ENCODE results near the gene FUOM.

FUOM gene

GRCh38 chr10:133349577-133350011 is 8.2 kb downstream of the FUOM start:
- no peak for DNase-seq

- no peak for DNase-seq
Measured at GRCh38 chr10:133349160-133349568, 8.7 kb downstream of the FUOM start.

GRCh38 chr10:133347710-133348517 is 9.9 kb downstream of the FUOM start:
- no peak for DNase-seq

- DNase-seq, result no peak
Measured at GRCh38 chr10:133346413-133346812, 11.4 kb downstream of the FUOM start.

GRCh38 chr10:133344236-133344635 is 13.6 kb downstream of the FUOM start:
- DNase-seq, result no peak

GRCh38 chr10:133343558-133343957 is 14.3 kb downstream of the FUOM start:
- DNase-seq, result no peak

GRCh38 chr10:133342942-133343341 is 14.9 kb downstream of the FUOM start:
- no peak for DNase-seq

GRCh38 chr10:133341983-133342382 is 15.8 kb downstream of the FUOM start:
- no peak for DNase-seq

GRCh38 chr10:133339708-133340380 is 18.0 kb downstream of the FUOM start:
- DNase-seq, result no peak

GRCh38 chr10:133338080-133339071 is 19.4 kb downstream of the FUOM start:
- DNase-seq, result no peak

GRCh38 chr10:133337370-133337725 is 20.5 kb downstream of the FUOM start:
- no peak for DNase-seq

GRCh38 chr10:133336577-133337369 is 21.0 kb downstream of the FUOM start, which contains the start of gene CALY:
CALY (minus strand) TSS chr10:133336896; CDS start chr10:133328989, 7,907 bp downstream.
- DNase-seq, result peak; percentile 92

- DNase-seq, result no peak
Measured at GRCh38 chr10:133336118-133336576, 21.7 kb downstream of the FUOM start.

- peak; percentile 88 for DNase-seq
Measured at GRCh38 chr10:133335246-133336117, 22.3 kb downstream of the FUOM start.

- DNase-seq, result no peak
Measured at GRCh38 chr10:133334503-133335245, 23.1 kb downstream of the FUOM start.

GRCh38 chr10:133332936-133333699 is 24.7 kb downstream of the FUOM start:
- DNase-seq, result no peak

GRCh38 chr10:133329491-133330202 is 28.2 kb downstream of the FUOM start:
- DNase-seq, result peak; percentile 87

All from CD4-positive, alpha-beta T cell treated with Interleukin-21 for 1 hour (primary cell).